Measurements from ENCODE around the gene ASPA. TPM values are rescaled to one million over a fixed set of nuclear protein-coding genes. Genes with fewer than 3 reads are reported as not detected.
A peak's percentile ranks its signal among the peaks of the same experiment; 100 is the strongest.
"Not testable (repeated sequence)": the region's sequence is repeated elsewhere in the genome, so short reads cannot be mapped to it uniquely, and the experiment has no call there.

The ASPA gene
- total and polyA plus RNA-seq, 7 donors: 0.69 to 8.0 (median 1.2) TPM

DNA sequence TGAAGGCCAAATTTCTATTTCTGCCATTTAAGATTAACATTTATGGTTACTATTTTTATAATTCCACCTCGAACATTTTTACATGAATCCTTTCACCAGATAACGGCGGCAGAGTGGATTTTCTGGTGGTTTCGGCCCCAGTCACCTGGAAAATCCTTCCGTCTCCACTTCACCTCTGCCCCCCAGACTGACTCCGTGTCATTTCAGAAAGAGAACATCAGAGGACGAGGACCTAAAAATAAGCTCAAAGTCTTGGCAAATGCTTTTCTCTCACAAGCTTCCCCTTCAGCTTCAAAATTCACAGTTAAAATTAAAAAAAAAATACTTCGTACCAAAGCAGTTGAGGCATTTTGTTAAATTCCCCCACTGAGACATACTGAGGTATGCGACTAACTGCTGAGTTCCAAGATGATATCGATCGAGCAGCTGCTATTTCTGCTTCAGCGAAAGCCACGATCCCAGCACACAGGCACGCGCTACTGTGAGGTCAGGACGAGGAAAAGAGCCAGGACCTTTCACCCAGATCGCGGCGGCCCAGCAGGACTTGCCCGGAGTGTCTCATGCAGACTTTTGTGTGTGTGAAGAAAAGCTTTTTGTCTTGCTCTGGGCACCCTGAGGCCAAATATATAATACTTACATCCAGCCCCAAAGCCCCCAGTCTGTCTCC is 36.8 kb downstream of the ASPA start:
- Histone ChIP-seq H3K4me3 (peak overlapping the region in 1 of 4 donors; percentile 1), H3K36me3 (no peaks in the 10 kb centered on the region), H3K4me1 (peaks cover 0 to 10% (median 4%) of the 10 kb centered on the region in 4 donors), H3K27ac (peak overlapping the region; percentile 51 to 81 (median 69)), H3K9me3 (no peaks in the 10 kb centered on the region), H3K27me3 (no peaks in the 10 kb centered on the region)
- intact Hi-C loops (cut with DNase I): no loop called here
- WGBS, 2 donors: 67 to 71% methylated on average over 20 of the region's 20 CpGs
- DNase-seq: peak; percentile 88
- TF ChIP-seq POLR2AphosphoS5 (IDR thresholded peaks at IDR 0.05): peak in 2 of 4 donors; percentile 52 to 56
- no peak for TF ChIP-seq POLR2A (IDR thresholded peaks at IDR 0.05)
- TF ChIP-seq EP300 (IDR thresholded peaks at IDR 0.05): no peak
- TF ChIP-seq, protein P1, sequence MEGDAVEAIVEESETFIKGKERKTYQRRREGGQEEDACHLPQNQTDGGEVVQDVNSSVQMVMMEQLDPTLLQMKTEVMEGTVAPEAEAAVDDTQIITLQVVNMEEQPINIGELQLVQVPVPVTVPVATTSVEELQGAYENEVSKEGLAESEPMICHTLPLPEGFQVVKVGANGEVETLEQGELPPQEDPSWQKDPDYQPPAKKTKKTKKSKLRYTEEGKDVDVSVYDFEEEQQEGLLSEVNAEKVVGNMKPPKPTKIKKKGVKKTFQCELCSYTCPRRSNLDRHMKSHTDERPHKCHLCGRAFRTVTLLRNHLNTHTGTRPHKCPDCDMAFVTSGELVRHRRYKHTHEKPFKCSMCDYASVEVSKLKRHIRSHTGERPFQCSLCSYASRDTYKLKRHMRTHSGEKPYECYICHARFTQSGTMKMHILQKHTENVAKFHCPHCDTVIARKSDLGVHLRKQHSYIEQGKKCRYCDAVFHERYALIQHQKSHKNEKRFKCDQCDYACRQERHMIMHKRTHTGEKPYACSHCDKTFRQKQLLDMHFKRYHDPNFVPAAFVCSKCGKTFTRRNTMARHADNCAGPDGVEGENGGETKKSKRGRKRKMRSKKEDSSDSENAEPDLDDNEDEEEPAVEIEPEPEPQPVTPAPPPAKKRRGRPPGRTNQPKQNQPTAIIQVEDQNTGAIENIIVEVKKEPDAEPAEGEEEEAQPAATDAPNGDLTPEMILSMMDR (IDR thresholded peaks at IDR 0.05): no peak

DNA sequence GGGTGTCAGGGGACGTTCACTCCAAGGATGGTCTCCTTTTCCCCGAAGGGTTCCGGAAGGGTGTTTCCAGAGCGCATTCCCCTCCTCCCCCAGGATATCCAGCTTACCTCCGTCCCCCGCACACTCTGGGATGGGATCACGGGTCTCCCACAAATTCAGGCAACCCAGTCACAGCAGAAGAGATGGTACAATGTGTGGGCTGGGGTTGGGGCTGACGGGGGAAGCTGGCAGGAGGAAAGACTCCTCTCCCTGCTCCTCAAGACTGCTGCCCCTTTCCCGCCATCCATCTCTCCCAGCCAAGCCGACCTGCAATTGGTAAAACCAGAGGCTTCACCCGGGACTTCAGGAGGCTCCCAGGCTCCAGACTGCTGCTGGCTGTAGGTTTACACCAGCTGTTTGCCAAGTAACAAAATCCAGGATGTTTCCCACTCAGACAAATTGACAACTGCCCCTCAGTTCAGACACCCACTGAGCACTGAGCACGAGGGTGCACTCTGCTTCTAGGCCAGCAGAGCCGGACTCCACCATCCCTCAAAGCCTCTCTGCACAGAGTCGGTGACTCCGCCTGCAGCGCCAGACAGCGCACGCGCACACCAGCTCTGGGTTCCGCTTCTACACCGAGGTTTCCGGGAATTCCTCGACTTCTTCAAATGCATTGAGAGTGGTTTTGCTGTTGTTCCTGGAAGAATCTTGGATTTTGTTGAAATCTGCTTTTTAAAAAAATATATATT is 37.7 kb downstream of the ASPA start:
- intact Hi-C loops (cut with DNase I): no loop called here
- Histone ChIP-seq H3K27ac (peak overlapping the region; percentile 51 to 81 (median 69)), H3K4me3 (peak overlapping the region in 1 of 4 donors; percentile 1), H3K9me3 (no peaks in the 10 kb centered on the region), H3K4me1 (peaks cover 0 to 10% (median 4%) of the 10 kb centered on the region in 4 donors), H3K36me3 (no peaks in the 10 kb centered on the region), H3K27me3 (no peaks in the 10 kb centered on the region)
- peak; percentile 57 for DNase-seq
- TF ChIP-seq POLR2A (IDR thresholded peaks at IDR 0.05): no peak
- TF ChIP-seq, protein P1 (IDR thresholded peaks at IDR 0.05): no peak
- TF ChIP-seq EP300 (IDR thresholded peaks at IDR 0.05): no peak
- TF ChIP-seq POLR2AphosphoS5 (IDR thresholded peaks at IDR 0.05): no peak
- WGBS, 2 donors: 89 to 91% methylated on average over 23 of the region's 23 CpGs

DNA sequence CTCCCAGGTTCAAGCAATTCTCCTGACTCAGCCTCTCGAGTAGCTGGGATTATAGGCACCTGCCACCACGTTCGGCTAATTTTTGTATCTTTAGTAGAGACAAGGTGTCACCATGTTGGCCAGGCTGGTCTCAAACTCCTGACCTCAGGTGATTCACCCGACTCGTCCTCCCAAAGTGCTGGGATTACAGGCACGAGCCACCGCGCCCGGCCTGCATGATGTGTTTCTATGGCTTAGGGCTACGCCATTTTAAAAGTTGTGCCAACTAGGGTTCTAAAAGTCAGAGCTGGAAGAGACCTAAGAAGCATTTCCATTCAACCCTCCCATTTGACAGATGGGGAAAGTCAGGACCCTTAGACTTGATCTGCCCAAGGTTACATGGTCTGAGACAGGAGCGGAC is 38.4 kb downstream of the ASPA start:
- intact Hi-C loops (cut with DNase I): not testable (repeated sequence)
- 91 to 95% methylated on average over 11 of the region's 11 CpGs for WGBS, 2 donors
- peak; percentile 14 for DNase-seq

DNA sequence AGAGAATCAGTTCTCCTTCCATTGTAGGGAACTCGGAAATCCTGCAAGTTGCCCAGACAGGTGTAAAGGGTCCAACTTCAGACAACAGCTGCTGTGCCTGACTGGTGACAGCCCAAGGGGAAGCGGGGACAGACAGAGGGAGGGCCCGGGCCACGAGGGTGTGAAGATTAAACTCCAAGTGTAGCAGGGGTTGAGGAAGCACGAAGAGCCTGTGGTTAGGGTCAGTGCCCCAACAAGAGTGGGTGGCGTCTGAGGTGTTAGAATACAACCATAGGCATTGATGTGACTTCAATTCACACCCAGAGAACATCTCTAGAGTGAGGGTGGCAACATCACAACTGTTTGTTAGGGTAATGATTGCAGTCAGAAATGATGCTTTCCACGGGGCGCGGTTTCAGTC is 39.1 kb downstream of the ASPA start:
- peak; percentile 57 for DNase-seq
- Histone ChIP-seq H3K36me3 (no peaks in the 10 kb centered on the region), H3K9me3 (no peaks in the 10 kb centered on the region), H3K27me3 (no peaks in the 10 kb centered on the region), H3K27ac (no peak overlapping the region), H3K4me3 (no peak overlapping the region), H3K4me1 (peaks cover 0 to 10% (median 4%) of the 10 kb centered on the region in 4 donors)
- intact Hi-C loops (cut with DNase I): no loop called here
- 82 to 85% methylated on average over 9 of the region's 9 CpGs for WGBS, 2 donors
- TF ChIP-seq POLR2A (IDR thresholded peaks at IDR 0.05) (no peak), EP300 (IDR thresholded peaks at IDR 0.05) (no peak), POLR2AphosphoS5 (IDR thresholded peaks at IDR 0.05) (no peak)
- TF ChIP-seq, protein P1 (IDR thresholded peaks at IDR 0.05): no peak

More for the DNA sequence above, 38.4 kb downstream of the ASPA start:
- H3K36me3 ChIP-seq, H3K9me3 ChIP-seq, H3K4me1 ChIP-seq, H3K4me3 ChIP-seq, H3K27me3 ChIP-seq: not testable (repeated sequence)
- peak overlapping the region in 1 of 4 donors; percentile 69 for H3K27ac ChIP-seq

DNA sequence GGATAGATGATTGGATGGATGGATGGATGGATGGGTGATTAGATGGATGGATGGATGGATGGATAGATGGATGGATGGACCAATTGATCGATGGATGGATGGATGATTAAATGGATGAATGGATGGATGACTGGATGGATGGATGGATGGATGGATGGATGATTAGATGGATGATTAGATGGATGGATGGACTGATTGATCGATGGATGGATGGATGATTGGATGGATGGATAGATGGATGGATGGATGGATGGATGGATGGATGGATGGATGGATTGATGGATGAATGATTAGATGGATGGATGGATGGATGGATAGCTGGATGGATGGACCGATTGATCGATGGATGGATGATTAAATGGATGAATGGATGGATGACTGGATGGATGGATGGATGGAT is 43.7 kb downstream of the ASPA start:
- H3K4me3 ChIP-seq; H3K27ac ChIP-seq; H3K4me1 ChIP-seq; H3K36me3 ChIP-seq; H3K27me3 ChIP-seq; intact Hi-C loops (cut with DNase I); H3K9me3 ChIP-seq; DNase-seq: not testable (repeated sequence)
- 94 to 96% methylated on average over 4 of the region's 4 CpGs for WGBS, 2 donors

Data from sigmoid colon (tissue), 7 donors.